ENCODE data around the gene CD44. TPM values are rescaled to one million over a fixed set of nuclear protein-coding genes. Genes with fewer than 3 reads are reported as not detected.

Gene CD44
- total and polyA plus RNA-seq, 8 donors: 332 to 693 (median 504) TPM

DNA sequence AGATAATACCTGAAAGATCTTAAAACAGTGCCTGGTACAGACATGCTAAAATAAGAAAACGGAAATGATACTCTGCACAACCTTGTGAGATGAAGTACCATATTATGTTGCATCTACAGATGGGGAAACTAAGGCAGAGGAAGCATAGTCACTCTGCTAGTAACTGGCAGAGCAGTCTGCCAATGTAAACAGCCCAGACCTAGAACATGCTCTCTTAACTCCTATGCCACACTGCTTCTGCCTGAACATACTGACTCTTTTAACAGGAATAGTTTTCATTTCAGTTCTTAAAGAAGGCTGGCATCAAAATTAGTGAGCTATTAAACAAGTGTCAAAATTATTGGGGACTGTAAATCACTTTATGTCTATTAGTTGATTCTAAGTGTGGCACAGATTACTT lies 99.9 kb downstream of the CD44 start:
- DNase-seq (no peak), ATAC-seq (no peak)
- Histone ChIP-seq H3K27me3 (no peaks in the 10 kb centered on the region), H3K4me3 (no peak overlapping the region), H3K4me1 (peaks cover 3 to 37% of the 10 kb centered on the region in 2 donors), H3K27ac (no peak overlapping the region), H3K9me3 (no peaks in the 10 kb centered on the region), H3K36me3 (no peaks in the 10 kb centered on the region)
- TF ChIP-seq, protein P1, sequence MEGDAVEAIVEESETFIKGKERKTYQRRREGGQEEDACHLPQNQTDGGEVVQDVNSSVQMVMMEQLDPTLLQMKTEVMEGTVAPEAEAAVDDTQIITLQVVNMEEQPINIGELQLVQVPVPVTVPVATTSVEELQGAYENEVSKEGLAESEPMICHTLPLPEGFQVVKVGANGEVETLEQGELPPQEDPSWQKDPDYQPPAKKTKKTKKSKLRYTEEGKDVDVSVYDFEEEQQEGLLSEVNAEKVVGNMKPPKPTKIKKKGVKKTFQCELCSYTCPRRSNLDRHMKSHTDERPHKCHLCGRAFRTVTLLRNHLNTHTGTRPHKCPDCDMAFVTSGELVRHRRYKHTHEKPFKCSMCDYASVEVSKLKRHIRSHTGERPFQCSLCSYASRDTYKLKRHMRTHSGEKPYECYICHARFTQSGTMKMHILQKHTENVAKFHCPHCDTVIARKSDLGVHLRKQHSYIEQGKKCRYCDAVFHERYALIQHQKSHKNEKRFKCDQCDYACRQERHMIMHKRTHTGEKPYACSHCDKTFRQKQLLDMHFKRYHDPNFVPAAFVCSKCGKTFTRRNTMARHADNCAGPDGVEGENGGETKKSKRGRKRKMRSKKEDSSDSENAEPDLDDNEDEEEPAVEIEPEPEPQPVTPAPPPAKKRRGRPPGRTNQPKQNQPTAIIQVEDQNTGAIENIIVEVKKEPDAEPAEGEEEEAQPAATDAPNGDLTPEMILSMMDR (IDR thresholded peaks at IDR 0.05): no peak
- intact Hi-C loops (cut with DNase I): no loop called here

DNA sequence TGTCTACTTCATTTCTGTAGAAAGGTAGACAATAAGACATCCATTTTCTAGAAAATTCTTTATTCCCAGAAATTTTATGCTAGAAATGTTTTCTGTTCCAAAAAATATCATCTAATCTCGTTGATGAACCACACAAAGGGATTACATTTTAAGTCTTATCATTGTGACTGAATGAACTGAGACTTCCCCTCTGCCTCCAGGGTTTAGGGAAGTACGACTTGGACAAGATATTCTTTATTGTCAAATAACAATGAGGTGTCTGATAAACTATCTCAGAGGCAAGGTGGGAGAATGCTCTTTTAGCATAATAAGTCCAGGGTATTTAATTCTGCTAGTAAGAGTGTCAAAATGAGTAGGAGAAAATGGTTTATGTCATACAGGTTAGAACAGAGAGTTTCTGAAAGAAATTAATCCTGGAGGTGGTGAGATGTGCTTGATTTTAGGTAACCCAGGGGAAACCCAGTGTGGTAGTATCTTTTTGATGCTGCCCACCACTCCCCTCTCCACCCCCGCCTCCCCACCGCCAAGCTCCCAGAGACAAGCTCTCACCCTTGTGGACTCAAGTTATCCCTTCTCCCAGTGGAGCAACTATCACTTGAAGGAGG lies 100.6 kb downstream of the CD44 start:
- peaks cover 3 to 37% of the 10 kb centered on the region in 2 donors for H3K4me1 ChIP-seq
- no peaks in the 10 kb centered on the region for H3K9me3 ChIP-seq
- H3K36me3 ChIP-seq: no peaks in the 10 kb centered on the region
- no peak overlapping the region for H3K4me3 ChIP-seq
- DNase-seq: no peak
- TF ChIP-seq, protein P1 (IDR thresholded peaks at IDR 0.05): no peak
- intact Hi-C loops (cut with DNase I): no loop called here
- no peak overlapping the region for H3K27ac ChIP-seq
- ATAC-seq: no peak
- no peaks in the 10 kb centered on the region for H3K27me3 ChIP-seq

DNA sequence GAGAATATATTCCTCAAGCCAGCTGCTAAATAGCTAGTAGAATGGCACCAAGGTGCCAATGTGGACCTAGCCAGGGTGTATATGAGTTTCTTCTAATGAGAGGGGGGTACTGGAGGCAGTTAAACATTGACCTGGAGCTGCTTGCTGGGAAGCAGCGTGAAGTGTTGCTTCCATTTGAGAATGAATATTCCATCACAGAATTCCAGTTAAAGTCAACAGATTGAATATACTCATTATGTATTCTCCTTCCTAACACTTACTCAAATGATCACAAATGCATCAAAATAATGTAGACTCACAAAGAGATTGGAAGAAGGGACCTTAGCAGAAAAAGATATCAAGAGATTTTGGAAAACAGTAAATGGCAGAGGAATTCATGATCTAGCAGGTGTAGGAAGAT lies 102.1 kb downstream of the CD44 start:
- no peak for DNase-seq
- TF ChIP-seq, protein P1 (IDR thresholded peaks at IDR 0.05): no peak
- H3K4me3 ChIP-seq: no peak overlapping the region
- no peak for ATAC-seq
- H3K9me3 ChIP-seq: no peaks in the 10 kb centered on the region
- no peaks in the 10 kb centered on the region for H3K36me3 ChIP-seq
- H3K27me3 ChIP-seq: no peaks in the 10 kb centered on the region
- H3K27ac ChIP-seq: no peak overlapping the region
- intact Hi-C loops (cut with DNase I): no loop called here
- H3K4me1 ChIP-seq: peaks cover 3 to 34% of the 10 kb centered on the region in 2 donors

DNA sequence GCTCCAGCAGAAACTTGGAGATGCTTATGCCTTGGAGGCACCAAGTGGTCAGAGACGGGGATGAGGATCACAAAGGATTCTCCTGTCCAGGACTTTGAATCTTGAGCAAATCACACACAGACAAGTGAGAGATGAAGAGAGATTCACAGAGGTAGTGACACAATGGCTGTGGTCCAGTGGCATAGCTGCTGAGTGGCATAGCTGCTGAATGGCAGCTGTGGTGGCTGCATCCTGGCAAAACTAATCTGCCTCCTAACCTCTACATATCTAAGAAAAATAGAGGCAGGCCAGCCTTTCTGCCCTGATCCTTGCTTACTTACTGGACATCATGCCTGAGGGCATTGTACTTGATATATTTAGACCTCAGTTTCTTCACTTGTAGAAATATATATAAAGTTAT lies 102.6 kb downstream of the CD44 start:
- H3K36me3 ChIP-seq: no peaks in the 10 kb centered on the region
- TF ChIP-seq, protein P1 (IDR thresholded peaks at IDR 0.05): no peak
- no peak overlapping the region for H3K27ac ChIP-seq
- no peak overlapping the region for H3K4me3 ChIP-seq
- H3K4me1 ChIP-seq: peaks cover 3 to 29% of the 10 kb centered on the region in 2 donors
- ATAC-seq: no peak
- no peak for DNase-seq
- intact Hi-C loops (cut with DNase I): no loop called here
- no peaks in the 10 kb centered on the region for H3K27me3 ChIP-seq
- H3K9me3 ChIP-seq: no peaks in the 10 kb centered on the region

DNA sequence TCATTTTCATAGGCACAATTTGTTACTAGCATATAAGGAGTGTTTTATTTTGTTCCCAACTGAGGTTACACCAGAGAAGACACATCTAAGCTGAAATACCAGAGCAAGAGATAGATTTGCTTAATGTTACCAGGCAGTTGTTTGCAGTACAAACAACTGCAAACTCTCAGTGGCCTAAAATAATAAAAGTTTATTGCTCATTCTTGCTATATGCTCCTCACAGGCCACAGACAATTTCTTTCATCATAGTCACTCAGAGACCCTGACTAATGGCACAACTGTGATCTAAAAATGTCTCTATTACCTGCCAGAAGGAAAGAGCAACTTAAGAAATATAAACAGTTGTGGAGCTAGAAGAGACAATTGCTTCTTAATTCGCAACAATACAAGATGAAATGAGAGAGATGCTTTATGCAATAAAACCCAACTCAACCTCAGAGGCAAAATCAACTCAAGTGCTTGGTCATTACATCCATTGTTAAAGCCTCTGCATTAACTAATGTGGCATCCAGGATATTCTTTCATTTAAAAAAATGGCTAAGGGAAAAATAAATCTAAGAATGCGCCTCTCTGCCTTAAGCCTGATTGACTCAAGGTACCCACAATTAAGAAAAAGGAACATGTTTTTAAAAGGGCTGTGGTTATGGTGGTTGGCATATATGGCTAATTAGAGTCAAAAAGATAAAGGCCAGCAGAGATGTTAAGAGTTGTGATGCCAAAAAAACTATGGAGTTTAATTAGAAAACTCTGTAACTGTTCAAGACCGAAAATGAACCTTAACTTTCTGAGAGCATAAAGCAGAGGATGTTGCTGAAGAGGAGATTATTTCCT lies 103.7 kb downstream of the CD44 start:
- TF ChIP-seq, protein P1 (IDR thresholded peaks at IDR 0.05): no peak
- Histone ChIP-seq H3K4me3 (no peak overlapping the region), H3K27ac (no peak overlapping the region), H3K27me3 (no peaks in the 10 kb centered on the region), H3K4me1 (peaks cover 1 to 18% of the 10 kb centered on the region in 2 donors), H3K36me3 (no peaks in the 10 kb centered on the region), H3K9me3 (no peaks in the 10 kb centered on the region)
- intact Hi-C loops (cut with DNase I): no loop called here
- DNase-seq (no peak), ATAC-seq (no peak)

Data from left lung (tissue), 10 donors.